Thyroid gland (tissue), 4 donors: ENCODE results near the gene VSTM2B.

ENCODE experiments used
- POLR2A ChIP-seq, 2 donors: fragments of 450-650 bp; IDR thresholded peaks; one replicate each; pipeline ENCODE4 v1.6.1; 2017; ENCODE audit warnings: antibody characterized with exemption in 2 of 2, mild to moderate bottlenecking in 2 of 2, moderate library complexity in 1 of 2
- TF ChIP-seq, protein P1 (sequence below), 6 experiments: fragments of 200-600 bp in 3 of 6; fragments of 450-650 bp in 3 of 6; sonication (generic) in 3 of 6; IDR thresholded peaks; one replicate each; pipeline ENCODE4 v1.5.1; 2016 to 2019; ENCODE audit warnings: antibody characterized with exemption in 6 of 6, mild to moderate bottlenecking in 2 of 6, inconsistent platforms in 1 of 6, moderate library complexity in 1 of 6

DNA sequence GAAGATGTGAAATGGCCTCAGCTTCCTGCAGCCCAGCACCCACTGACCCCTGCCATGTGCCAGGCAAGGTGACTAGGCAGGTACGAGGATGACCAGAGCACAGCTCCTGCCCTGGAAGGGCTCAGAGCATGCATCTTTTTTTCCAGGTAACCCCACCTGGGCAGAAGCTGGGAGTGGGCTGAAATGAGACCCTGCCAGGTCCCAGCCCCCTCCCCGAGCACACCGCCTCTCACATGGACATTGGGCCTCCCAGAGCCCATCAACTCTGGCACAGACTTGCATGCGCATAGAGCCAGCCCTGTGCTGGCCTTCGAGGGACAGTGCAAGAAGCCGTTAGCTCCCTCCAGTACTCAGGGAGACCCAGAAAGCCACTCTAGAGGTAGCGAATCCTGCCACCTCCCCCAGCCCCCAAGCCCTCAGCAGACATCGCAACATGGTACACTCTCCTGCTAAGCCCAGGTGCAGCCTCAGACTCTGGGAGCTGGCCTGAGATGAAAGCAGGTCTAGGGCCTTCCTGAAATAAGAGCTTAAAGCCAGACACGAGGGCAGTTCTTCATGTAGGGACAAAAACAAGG lies 8.9 kb upstream of the VSTM2B start:
- TF ChIP-seq, protein P1, sequence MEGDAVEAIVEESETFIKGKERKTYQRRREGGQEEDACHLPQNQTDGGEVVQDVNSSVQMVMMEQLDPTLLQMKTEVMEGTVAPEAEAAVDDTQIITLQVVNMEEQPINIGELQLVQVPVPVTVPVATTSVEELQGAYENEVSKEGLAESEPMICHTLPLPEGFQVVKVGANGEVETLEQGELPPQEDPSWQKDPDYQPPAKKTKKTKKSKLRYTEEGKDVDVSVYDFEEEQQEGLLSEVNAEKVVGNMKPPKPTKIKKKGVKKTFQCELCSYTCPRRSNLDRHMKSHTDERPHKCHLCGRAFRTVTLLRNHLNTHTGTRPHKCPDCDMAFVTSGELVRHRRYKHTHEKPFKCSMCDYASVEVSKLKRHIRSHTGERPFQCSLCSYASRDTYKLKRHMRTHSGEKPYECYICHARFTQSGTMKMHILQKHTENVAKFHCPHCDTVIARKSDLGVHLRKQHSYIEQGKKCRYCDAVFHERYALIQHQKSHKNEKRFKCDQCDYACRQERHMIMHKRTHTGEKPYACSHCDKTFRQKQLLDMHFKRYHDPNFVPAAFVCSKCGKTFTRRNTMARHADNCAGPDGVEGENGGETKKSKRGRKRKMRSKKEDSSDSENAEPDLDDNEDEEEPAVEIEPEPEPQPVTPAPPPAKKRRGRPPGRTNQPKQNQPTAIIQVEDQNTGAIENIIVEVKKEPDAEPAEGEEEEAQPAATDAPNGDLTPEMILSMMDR (IDR thresholded peaks at IDR 0.05): no peak
- TF ChIP-seq POLR2A (IDR thresholded peaks at IDR 0.05): no peak
